GM12891 (cell line): Measurements from ENCODE around the gene SGTB.
"Not testable (repeated sequence)": the region's sequence is repeated elsewhere in the genome, so short reads cannot be mapped to it uniquely, and the experiment has no call there.

ENCODE experiments used
- POLR2AphosphoS5 ChIP-seq: IDR thresholded peaks from 2 replicates; pipeline ENCODE4 v1.6.1; 2011; ENCODE audit warnings: low read depth, low read length, control low read depth
- TAF1 ChIP-seq: IDR thresholded peaks from 2 replicates; pipeline ENCODE4 v1.6.1; 2011; ENCODE audit warnings: low read depth, low read length, control low read depth

- not testable (repeated sequence) for TF ChIP-seq TAF1, POLR2AphosphoS5
These were observed 12.4 kb upstream of the SGTB start for GRCh38 chr5:65734196-65734775.
